ENCODE results near the gene IQSEC2.

The IQSEC2 gene

GRCh38 chrX:53281321-53281822 lies at the start of gene IQSEC2:
IQSEC2 (minus strand) TSS chrX:53281584.
- DNase-seq: peak; percentile 61

GRCh38 chrX:53330331-53330730 lies 48.9 kb upstream of the IQSEC2 start:
- DNase-seq: no peak

- peak; percentile 10 for DNase-seq
These were observed 43.4 kb upstream of the IQSEC2 start for GRCh38 chrX:53324803-53325202.

- DNase-seq: no peak
These were observed 42.7 kb upstream of the IQSEC2 start for GRCh38 chrX:53324085-53324484.

GRCh38 chrX:53323196-53323595 lies 41.8 kb upstream of the IQSEC2 start:
- no peak for DNase-seq

- no peak for DNase-seq
These were observed 40.6 kb upstream of the IQSEC2 start for GRCh38 chrX:53321943-53322497.

GRCh38 chrX:53321230-53321942 lies 40.0 kb upstream of the IQSEC2 start:
- no peak for DNase-seq

GRCh38 chrX:53320543-53321229 lies 39.3 kb upstream of the IQSEC2 start:
- no peak for DNase-seq

GRCh38 chrX:53319614-53320542 lies 38.5 kb upstream of the IQSEC2 start:
- DNase-seq: no peak

GRCh38 chrX:53318766-53319353 lies 37.5 kb upstream of the IQSEC2 start:
- DNase-seq: no peak

- DNase-seq: peak; percentile 46
These were observed 36.1 kb upstream of the IQSEC2 start for GRCh38 chrX:53317365-53318069.

GRCh38 chrX:53316860-53317237 lies 35.5 kb upstream of the IQSEC2 start:
- DNase-seq: no peak

- no peak for DNase-seq
These were observed 34.9 kb upstream of the IQSEC2 start for GRCh38 chrX:53316111-53316859.

GRCh38 chrX:53313728-53314105 lies 32.3 kb upstream of the IQSEC2 start:
- no peak for DNase-seq

GRCh38 chrX:53312946-53313727 lies 31.8 kb upstream of the IQSEC2 start:
- peak; percentile 76 for DNase-seq

GRCh38 chrX:53309837-53310236 lies 28.5 kb upstream of the IQSEC2 start:
- no peak for DNase-seq

GRCh38 chrX:53308836-53309235 lies 27.5 kb upstream of the IQSEC2 start:
- no peak for DNase-seq

- DNase-seq: no peak
These were observed 24.9 kb upstream of the IQSEC2 start for GRCh38 chrX:53305996-53306937.
